ENCODE results near the gene STXBP5L. TPM values are rescaled to one million over a fixed set of nuclear protein-coding genes. Genes with fewer than 3 reads are reported as not detected.

STXBP5L gene
- total RNA-seq, 1 experiment from 2014 or later = 5.9 TPM

DNA sequence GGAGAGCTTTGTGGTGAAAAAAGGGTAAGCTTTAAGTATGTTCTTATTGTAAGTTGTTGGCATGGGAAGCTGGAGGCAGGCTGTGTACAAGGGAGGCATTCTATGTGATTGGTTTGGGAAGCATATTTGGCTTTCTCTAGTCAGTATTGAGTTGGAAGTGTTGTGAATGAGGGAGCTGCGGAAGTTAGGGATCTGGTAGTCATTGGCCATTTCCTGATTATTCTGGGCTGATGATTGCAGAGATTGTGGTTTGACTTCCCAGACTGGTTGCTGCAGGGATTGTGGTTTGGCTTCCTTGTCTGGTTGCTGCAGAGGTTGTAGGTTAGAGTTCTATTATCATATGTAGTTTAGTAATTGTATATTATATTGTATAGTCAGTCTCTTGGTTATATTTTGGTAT lies 21.0 kb downstream of the STXBP5L start (continued):
- TF ChIP-seq, protein P1, sequence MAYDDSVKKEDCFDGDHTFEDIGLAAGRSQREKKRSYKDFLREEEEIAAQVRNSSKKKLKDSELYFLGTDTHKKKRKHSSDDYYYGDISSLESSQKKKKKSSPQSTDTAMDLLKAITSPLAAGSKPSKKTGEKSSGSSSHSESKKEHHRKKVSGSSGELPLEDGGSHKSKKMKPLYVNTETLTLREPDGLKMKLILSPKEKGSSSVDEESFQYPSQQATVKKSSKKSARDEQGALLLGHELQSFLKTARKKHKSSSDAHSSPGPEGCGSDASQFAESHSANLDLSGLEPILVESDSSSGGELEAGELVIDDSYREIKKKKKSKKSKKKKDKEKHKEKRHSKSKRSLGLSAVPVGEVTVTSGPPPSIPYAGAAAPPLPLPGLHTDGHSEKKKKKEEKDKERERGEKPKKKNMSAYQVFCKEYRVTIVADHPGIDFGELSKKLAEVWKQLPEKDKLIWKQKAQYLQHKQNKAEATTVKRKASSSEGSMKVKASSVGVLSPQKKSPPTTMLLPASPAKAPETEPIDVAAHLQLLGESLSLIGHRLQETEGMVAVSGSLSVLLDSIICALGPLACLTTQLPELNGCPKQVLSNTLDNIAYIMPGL (CRISPR knock-in tag; IDR thresholded peaks at IDR 0.05) = no peak
- TF ChIP-seq ELF4 (CRISPR knock-in tag; IDR thresholded peaks at IDR 0.05; ENCODE audit: low read depth) = no peak
- TF ChIP-seq JAZF1 (CRISPR knock-in tag; IDR thresholded peaks at IDR 0.05) = no peak
- TF ChIP-seq ZNF425 (CRISPR knock-in tag; conservative IDR thresholded peaks at IDR 0.05) = no peak
- TF ChIP-seq E2F4 (CRISPR knock-in tag; IDR thresholded peaks at IDR 0.05; ENCODE audit: borderline replicate concordance, low read depth) = no peak

- ChIA-PET POLR2A (no interaction called here), CTCF (no interaction called here)
- Mint-ChIP-seq H3K36me3 (peaks cover 12% of the 10 kb centered on the region), H3K4me1 (peaks cover 5% of the 10 kb centered on the region; the same call in 1 of the 2 replicates), H3K4me3 (no peak overlapping the region), H3K27me3 (ENCODE audit: low read depth) (no peaks in the 10 kb centered on the region), H3K9me3 (peaks cover 6% of the 10 kb centered on the region), H3K27ac (no peak overlapping the region)
- TF ChIP-seq ZNF416 (CRISPR knock-in tag; IDR thresholded peaks at IDR 0.05) = no peak
- TF ChIP-seq ZNF671 (CRISPR knock-in tag; IDR thresholded peaks at IDR 0.05) = no peak
- TF ChIP-seq ESRRA (CRISPR knock-in tag; IDR thresholded peaks at IDR 0.05; ENCODE audit: borderline replicate concordance) = no peak
- TF ChIP-seq NR1H2 (CRISPR knock-in tag; IDR thresholded peaks at IDR 0.05) = no peak
- TF ChIP-seq GABPB1 (CRISPR knock-in tag; IDR thresholded peaks at IDR 0.05) = no peak
- TF ChIP-seq, protein P2, sequence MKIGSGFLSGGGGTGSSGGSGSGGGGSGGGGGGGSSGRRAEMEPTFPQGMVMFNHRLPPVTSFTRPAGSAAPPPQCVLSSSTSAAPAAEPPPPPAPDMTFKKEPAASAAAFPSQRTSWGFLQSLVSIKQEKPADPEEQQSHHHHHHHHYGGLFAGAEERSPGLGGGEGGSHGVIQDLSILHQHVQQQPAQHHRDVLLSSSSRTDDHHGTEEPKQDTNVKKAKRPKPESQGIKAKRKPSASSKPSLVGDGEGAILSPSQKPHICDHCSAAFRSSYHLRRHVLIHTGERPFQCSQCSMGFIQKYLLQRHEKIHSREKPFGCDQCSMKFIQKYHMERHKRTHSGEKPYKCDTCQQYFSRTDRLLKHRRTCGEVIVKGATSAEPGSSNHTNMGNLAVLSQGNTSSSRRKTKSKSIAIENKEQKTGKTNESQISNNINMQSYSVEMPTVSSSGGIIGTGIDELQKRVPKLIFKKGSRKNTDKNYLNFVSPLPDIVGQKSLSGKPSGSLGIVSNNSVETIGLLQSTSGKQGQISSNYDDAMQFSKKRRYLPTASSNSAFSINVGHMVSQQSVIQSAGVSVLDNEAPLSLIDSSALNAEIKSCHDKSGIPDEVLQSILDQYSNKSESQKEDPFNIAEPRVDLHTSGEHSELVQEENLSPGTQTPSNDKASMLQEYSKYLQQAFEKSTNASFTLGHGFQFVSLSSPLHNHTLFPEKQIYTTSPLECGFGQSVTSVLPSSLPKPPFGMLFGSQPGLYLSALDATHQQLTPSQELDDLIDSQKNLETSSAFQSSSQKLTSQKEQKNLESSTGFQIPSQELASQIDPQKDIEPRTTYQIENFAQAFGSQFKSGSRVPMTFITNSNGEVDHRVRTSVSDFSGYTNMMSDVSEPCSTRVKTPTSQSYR (CRISPR knock-in tag; IDR thresholded peaks at IDR 0.05) = no peak
- no peak for TF ChIP-seq ATF1 (CRISPR knock-in tag; IDR thresholded peaks at IDR 0.05)
- TF ChIP-seq, protein P3, sequence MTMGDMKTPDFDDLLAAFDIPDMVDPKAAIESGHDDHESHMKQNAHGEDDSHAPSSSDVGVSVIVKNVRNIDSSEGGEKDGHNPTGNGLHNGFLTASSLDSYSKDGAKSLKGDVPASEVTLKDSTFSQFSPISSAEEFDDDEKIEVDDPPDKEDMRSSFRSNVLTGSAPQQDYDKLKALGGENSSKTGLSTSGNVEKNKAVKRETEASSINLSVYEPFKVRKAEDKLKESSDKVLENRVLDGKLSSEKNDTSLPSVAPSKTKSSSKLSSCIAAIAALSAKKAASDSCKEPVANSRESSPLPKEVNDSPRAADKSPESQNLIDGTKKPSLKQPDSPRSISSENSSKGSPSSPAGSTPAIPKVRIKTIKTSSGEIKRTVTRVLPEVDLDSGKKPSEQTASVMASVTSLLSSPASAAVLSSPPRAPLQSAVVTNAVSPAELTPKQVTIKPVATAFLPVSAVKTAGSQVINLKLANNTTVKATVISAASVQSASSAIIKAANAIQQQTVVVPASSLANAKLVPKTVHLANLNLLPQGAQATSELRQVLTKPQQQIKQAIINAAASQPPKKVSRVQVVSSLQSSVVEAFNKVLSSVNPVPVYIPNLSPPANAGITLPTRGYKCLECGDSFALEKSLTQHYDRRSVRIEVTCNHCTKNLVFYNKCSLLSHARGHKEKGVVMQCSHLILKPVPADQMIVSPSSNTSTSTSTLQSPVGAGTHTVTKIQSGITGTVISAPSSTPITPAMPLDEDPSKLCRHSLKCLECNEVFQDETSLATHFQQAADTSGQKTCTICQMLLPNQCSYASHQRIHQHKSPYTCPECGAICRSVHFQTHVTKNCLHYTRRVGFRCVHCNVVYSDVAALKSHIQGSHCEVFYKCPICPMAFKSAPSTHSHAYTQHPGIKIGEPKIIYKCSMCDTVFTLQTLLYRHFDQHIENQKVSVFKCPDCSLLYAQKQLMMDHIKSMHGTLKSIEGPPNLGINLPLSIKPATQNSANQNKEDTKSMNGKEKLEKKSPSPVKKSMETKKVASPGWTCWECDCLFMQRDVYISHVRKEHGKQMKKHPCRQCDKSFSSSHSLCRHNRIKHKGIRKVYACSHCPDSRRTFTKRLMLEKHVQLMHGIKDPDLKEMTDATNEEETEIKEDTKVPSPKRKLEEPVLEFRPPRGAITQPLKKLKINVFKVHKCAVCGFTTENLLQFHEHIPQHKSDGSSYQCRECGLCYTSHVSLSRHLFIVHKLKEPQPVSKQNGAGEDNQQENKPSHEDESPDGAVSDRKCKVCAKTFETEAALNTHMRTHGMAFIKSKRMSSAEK (CRISPR knock-in tag; IDR thresholded peaks at IDR 0.05; ENCODE audit: borderline replicate concordance) = no peak
- no peak for ATAC-seq
- no peak for DNase-seq (ENCODE audit: low spot score)
Observed at GRCh38 chr3:120931593-120931992, 23.6 kb downstream of the STXBP5L start.

Data from WTC11 (cell line).